H7 (cell line): ENCODE measurements around the gene THY1. TPM values are rescaled to one million over a fixed set of nuclear protein-coding genes. Genes with fewer than 3 reads are reported as not detected.
"Not testable (repeated sequence)": the region's sequence is repeated elsewhere in the genome, so short reads cannot be mapped to it uniquely, and the experiment has no call there.

Experiments
- DNase-seq: peaks from one replicate; pipeline ENCODE4 v3.0.0; 2012
- H3K27me3 ChIP-seq: 2 replicates; pipeline ENCODE4 v1.6.0; 2011; ENCODE audit warnings: mild to moderate bottlenecking, low read length; ENCODE audit not compliant: control insufficient read depth, insufficient read depth
- H3K36me3 ChIP-seq: replicated peaks from 2 replicates; pipeline ENCODE4 v1.5.1; 2011; ENCODE audit warnings: low read length; ENCODE audit not compliant: control insufficient read depth, insufficient read depth
- H3K4me3 ChIP-seq: 2 replicates; pipeline ENCODE4 v1.5.1; 2011; ENCODE audit warnings: low read depth, mild to moderate bottlenecking, control low read depth, low read length, moderate library complexity; ENCODE audit not compliant: insufficient read depth
- total RNA-seq: library from RNA; depleted of rRNA; stranded (reverse); fragments of >200 nt; shearing (Covaris generic); gene quantifications from 2 replicates; pipeline ENCODE4 v1.2.3, GENCODE V29; 2014

THY1 gene
- total RNA-seq, 1 experiment from 2014 or later = 319 TPM

DNA sequence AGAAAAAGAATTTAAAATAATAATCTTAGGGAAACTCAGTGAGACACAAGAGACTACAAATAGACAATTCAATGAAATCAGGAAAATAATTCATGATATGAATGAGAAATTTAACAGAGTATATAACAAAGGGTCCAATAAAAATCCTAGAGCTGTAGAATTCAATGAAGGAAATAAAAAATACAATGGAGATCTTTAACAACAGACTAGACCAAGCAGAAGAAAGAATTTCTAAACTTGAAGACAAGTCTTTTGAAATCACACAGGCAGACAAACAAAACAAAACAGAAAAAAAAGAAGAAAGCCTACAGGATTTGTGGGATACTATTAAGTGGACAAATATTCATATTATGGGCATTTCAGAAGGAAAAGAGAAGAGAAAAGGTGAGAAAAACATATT lies 25.2 kb downstream of the THY1 start:
- H3K27me3 ChIP-seq = no peaks in the 10 kb centered on the region
- no peak for DNase-seq
- no peak overlapping the region for H3K4me3 ChIP-seq

DNA sequence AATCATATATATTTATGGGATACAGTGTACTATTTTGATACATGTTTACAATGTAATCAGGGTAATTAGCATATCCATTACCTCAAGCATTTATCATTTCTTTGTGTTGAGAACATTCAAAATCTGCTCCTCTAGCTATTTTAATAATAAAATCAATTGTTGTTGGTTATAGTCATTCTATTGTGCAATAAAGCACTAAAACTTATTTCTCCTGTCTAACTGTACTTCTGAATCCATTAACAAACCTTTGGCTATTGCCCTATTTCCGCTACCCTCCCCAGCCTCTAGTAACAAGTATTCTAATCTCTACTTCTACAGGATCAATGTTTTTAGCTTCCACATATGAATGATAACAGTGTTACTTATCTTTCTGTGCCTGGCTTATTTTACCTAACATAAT lies 26.1 kb downstream of the THY1 start:
- no peaks in the 10 kb centered on the region for H3K36me3 ChIP-seq
- no peak overlapping the region for H3K4me3 ChIP-seq
- no peaks in the 10 kb centered on the region for H3K27me3 ChIP-seq
- DNase-seq = no peak

More for the DNA sequence above, 25.2 kb downstream of the THY1 start:
- H3K36me3 ChIP-seq = no peaks in the 10 kb centered on the region

GRCh38 chr11:119391275-119391674 lies 31.7 kb downstream of the THY1 start:
- Histone ChIP-seq H3K4me3 (no peak overlapping the region), H3K36me3 (no peaks in the 10 kb centered on the region), H3K27me3 (no peaks in the 10 kb centered on the region)
- DNase-seq = no peak

GRCh38 chr11:119389611-119390254 lies 33.2 kb downstream of the THY1 start:
- H3K27me3 ChIP-seq = no peaks in the 10 kb centered on the region
- peak; percentile 84 for DNase-seq
- H3K36me3 ChIP-seq = no peaks in the 10 kb centered on the region
- H3K4me3 ChIP-seq = no peak overlapping the region

DNA sequence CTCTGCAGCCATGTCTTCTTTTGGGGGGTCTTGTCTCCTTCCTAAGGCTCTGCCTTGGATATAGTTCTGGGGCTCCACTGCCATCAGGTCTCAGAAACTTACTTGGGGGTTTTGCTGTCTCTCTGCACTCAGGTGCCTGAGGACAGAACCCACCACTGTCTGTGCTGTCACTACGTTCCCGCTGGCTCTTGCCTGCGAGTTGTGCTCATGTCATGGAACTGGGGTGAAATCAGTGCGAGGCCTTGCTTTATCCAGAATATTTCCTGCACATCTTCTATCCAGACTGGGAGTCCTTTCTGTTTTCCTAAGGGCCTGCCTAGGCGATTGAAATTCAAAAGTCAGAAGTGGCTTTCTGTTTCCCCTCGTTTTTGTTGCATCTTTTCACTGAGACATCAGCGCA lies 34.9 kb downstream of the THY1 start:
- no peak overlapping the region for H3K4me3 ChIP-seq
- H3K36me3 ChIP-seq = no peaks in the 10 kb centered on the region
- DNase-seq = no peak
- H3K27me3 ChIP-seq = no peaks in the 10 kb centered on the region; the same call in 1 of the 2 replicates

DNA sequence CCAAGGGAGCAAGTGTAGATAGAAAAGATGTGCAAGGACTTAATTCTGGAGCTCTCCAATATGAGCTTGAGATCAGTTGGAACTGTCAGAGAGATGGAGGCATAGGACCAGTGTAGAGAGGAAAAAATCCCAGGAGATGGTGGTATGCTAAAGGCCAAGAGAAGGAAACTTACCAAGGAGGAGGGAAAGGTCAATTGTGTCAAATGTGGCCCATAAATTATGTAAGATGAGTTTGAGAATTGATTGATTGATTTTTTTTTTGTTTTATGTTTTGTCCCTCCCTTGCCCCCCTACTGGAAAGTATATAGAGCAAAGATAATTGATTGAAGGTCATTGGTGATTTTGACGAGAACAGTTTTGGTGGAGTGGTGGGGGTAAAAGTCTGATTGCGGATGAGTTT lies 38.6 kb downstream of the THY1 start:
- DNase-seq = no peak

DNA sequence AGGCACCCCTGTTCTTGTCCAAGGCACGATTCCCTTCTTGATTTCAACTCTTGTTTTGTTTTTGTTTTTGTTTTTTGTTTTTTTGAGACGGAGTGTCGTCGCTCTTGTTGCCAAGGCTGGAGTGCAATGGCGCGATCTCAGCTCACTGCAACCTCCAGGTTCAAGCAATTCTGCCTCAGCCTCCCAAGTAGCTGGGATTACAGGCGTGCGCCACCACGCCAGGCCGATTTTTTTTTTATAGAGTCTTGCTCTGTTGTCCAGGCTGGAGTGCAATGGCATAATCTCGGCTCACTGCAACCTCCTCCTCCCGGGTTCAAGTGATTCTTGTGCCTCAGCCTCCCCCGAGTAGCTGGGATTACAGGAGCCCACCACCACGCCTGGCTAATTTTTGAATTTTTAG lies 40.5 kb downstream of the THY1 start:
- DNase-seq, H3K36me3 ChIP-seq, H3K4me3 ChIP-seq: not testable (repeated sequence)
- peaks cover 20% of the 10 kb centered on the region for H3K27me3 ChIP-seq

More for the DNA sequence above, 38.6 kb downstream of the THY1 start:
- H3K4me3 ChIP-seq = no peak overlapping the region
- H3K36me3 ChIP-seq = no peaks in the 10 kb centered on the region
- peaks cover 20% of the 10 kb centered on the region for H3K27me3 ChIP-seq

- DNase-seq = no peak
- Histone ChIP-seq H3K27me3 (peaks cover 20% of the 10 kb centered on the region), H3K36me3 (no peaks in the 10 kb centered on the region), H3K4me3 (peak overlapping the region; percentile 54)
These were observed 40.9 kb downstream of the THY1 start for GRCh38 chr11:119382101-119382500.

- H3K4me3 ChIP-seq = peak within 1 kb of the TSS; percentile 54
- peak; percentile 94 for DNase-seq
- H3K27me3 ChIP-seq = peaks cover 20% of the 10 kb centered on the region
- no peaks in the 10 kb centered on the region for H3K36me3 ChIP-seq
These were observed 41.6 kb downstream of the THY1 start, which contains the start of gene USP2 for GRCh38 chr11:119381181-119381988. Gene USP2, minus strand, starts transcription at chr11:119381690. Its CDS starts 8,210 bp downstream, at chr11:119373480.

- Histone ChIP-seq H3K36me3 (no peaks in the 10 kb centered on the region), H3K27me3 (peaks cover 20% of the 10 kb centered on the region), H3K4me3 (peak overlapping the region; percentile 54)
- peak; percentile 68 for DNase-seq
These were observed 42.2 kb downstream of the THY1 start for GRCh38 chr11:119380827-119381180.

GRCh38 chr11:119380160-119380826 lies 42.7 kb downstream of the THY1 start:
- peak; percentile 22 for DNase-seq
- peaks cover 20% of the 10 kb centered on the region for H3K27me3 ChIP-seq
- H3K36me3 ChIP-seq = no peaks in the 10 kb centered on the region
- H3K4me3 ChIP-seq = peak overlapping the region; percentile 54; the same call in 1 of the 2 replicates

DNA sequence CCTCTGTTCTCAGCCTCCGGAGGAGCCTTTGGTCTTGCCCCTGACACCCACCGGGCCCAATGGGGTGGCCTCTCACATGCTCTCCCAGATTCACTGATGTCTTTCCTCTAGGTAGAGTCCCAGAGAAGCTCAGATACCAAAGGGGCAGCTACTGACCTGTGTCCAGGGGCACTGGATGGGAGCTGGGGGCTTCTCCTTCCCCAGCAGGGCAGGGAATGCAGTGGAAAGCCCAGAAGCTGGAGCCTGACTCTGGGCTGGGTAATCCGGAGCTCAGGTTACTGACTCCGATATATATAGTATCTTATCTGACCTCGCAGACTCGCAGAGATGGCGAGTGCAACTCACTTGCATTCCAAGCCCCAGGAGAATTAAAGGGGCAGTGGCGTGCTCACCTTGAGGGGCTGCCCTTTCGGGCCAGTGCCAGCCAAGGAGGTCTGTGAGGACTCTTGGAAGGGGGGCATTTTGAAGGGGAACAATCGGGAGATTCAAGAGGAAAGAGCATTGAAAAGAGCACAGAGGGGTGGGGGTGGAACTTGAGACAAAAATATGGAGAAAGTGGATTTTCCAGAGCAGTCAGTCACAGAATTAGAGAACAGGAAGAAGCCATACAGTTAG lies 44.0 kb downstream of the THY1 start:
- Histone ChIP-seq H3K27me3 (peaks cover 20% of the 10 kb centered on the region), H3K36me3 (no peaks in the 10 kb centered on the region), H3K4me3 (peak overlapping the region; percentile 6; the same call in 1 of the 2 replicates)
- DNase-seq = peak; percentile 47

GRCh38 chr11:119377961-119378667 lies 44.9 kb downstream of the THY1 start:
- DNase-seq = peak; percentile 83
- H3K4me3 ChIP-seq = no peak overlapping the region

More at GRCh38 chr11:119377961-119378667, 44.9 kb downstream of the THY1 start:
- H3K27me3 ChIP-seq = peaks cover 20% of the 10 kb centered on the region
- H3K36me3 ChIP-seq = no peaks in the 10 kb centered on the region
